Measurements from ENCODE around the gene MTG2. TPM values are rescaled to one million over a fixed set of nuclear protein-coding genes. Genes with fewer than 3 reads are reported as not detected.

MTG2 gene
- total RNA-seq, 4 donors from 2014 or later, result 21.4 to 42.0 (median 29.1) TPM

GRCh38 chr20:62236200-62236599, 53.4 kb downstream of the MTG2 start:
- DNase-seq (ENCODE audit: low spot score in 2 of 2), result no peak
- intact Hi-C loops (cut with DNase I; ENCODE audit: low total_unique reads), result no loop called here
- H3K4me3 ChIP-seq (ENCODE audit: low read depth, poor library complexity, severe bottlenecking), result no peak overlapping the region
- TF ChIP-seq CTCF (IDR thresholded peaks at IDR 0.05) (no peak), POLR2A (IDR thresholded peaks at IDR 0.05) (no peak)
- 51 to 60% methylated on average over 6 of the region's 6 CpGs for WGBS, 2 donors

GRCh38 chr20:62236766-62237513, 54.1 kb downstream of the MTG2 start:
- DNase-seq (ENCODE audit: low spot score in 2 of 2), result no peak
- no peak overlapping the region for H3K4me3 ChIP-seq (ENCODE audit: low read depth, poor library complexity, severe bottlenecking)
- WGBS, 2 donors, result 67 to 73% methylated on average over 27 to 28 of the region's 28 CpGs
- TF ChIP-seq POLR2A (IDR thresholded peaks at IDR 0.05) (no peak), CTCF (IDR thresholded peaks at IDR 0.05) (no peak)
- intact Hi-C loops (cut with DNase I; ENCODE audit: low total_unique reads), result no loop called here

- intact Hi-C loops (cut with DNase I; ENCODE audit: low total_unique reads), result no loop called here
- no peak overlapping the region for H3K4me3 ChIP-seq (ENCODE audit: low read depth, poor library complexity, severe bottlenecking)
- 70 to 85% methylated on average over 1 of the region's 1 CpG for WGBS, 2 donors
- DNase-seq (ENCODE audit: low spot score in 2 of 2), result no peak
- TF ChIP-seq POLR2A (IDR thresholded peaks at IDR 0.05), result no peak
- TF ChIP-seq CTCF (IDR thresholded peaks at IDR 0.05), result no peak
Measured at GRCh38 chr20:62237514-62237800, 54.6 kb downstream of the MTG2 start.

- WGBS, 2 donors, result 1 to 3% methylated on average over 49 to 53 of the region's 55 CpGs
- DNase-seq (ENCODE audit: low spot score in 2 of 2), result peak; percentile 99 to 100
- TF ChIP-seq CTCF (IDR thresholded peaks at IDR 0.05) (no peak), POLR2A (IDR thresholded peaks at IDR 0.05) (no peak)
- intact Hi-C loops (cut with DNase I; ENCODE audit: low total_unique reads), result no loop called here
- H3K4me3 ChIP-seq (ENCODE audit: low read depth, poor library complexity, severe bottlenecking), result peak within 1 kb of the TSS; percentile 64
Measured at GRCh38 chr20:62237801-62238568, 55.2 kb downstream of the MTG2 start, which contains the start of gene OSBPL2. Gene OSBPL2 (plus strand): TSS chr20:62238521. CDS start chr20:62256185, 17,664 bp downstream.

GRCh38 chr20:62238569-62239277, 55.9 kb downstream of the MTG2 start:
- no peak for DNase-seq (ENCODE audit: low spot score in 2 of 2)
- 0% methylated on average over 16 to 22 of the region's 70 CpGs for WGBS, 2 donors
- intact Hi-C loops (cut with DNase I; ENCODE audit: low total_unique reads), result no loop called here
- H3K4me3 ChIP-seq (ENCODE audit: low read depth, poor library complexity, severe bottlenecking), result peak overlapping the region; percentile 64
- TF ChIP-seq CTCF (IDR thresholded peaks at IDR 0.05) (no peak), POLR2A (IDR thresholded peaks at IDR 0.05) (no peak)

Measured in lower leg skin (tissue), 4 donors.